Endothelial cell of umbilical vein (primary cell): ENCODE results near the gene DST. TPM values are rescaled to one million over a fixed set of nuclear protein-coding genes. Genes with fewer than 3 reads are reported as not detected.

Experiments
- BruUV-seq: library from RNA; stranded (reverse); fragments of 400-500 nt; replicated peaks from 2 replicates; lab custom pipeline; 2021; lab: Mats Ljungman, UMichigan
- CTCF ChIA-PET: fragments of 300-600, 350-600 bp; sonication (Branson Sonifier 250); formaldehyde crosslinking; loops from one replicate; lab custom pipeline; 2021; ENCODE audit warnings: antibody characterized with exemption, inconsistent platforms; lab: Charles Lee
- POLR2A ChIA-PET: fragments of 300-600, 350-600 bp; sonication (Branson Sonifier 250); formaldehyde crosslinking; loops from one replicate; lab custom pipeline; 2021; ENCODE audit warnings: antibody characterized with exemption, inconsistent platforms; lab: Charles Lee
- DNase-seq: peaks from one replicate; pipeline ENCODE4 v3.0.0-alpha.2; 2011; ENCODE audit warnings: low read depth, low spot score
- FAIRE-seq: peaks from 2 replicates; lab custom pipeline; 2011; peaks lifted over from hg19 to GRCh38; lab: Jason Lieb, UNC
- H2AFZ ChIP-seq: 2 replicates; pipeline ENCODE4 v1.6.0; 2012; ENCODE audit warnings: low read depth, low read length, control low read depth, inconsistent platforms
- H3K27ac ChIP-seq: 2 replicates; pipeline ENCODE4 v1.5.1; 2011; ENCODE audit warnings: low read depth, mild to moderate bottlenecking, control low read depth, low read length, moderate library complexity; ENCODE audit not compliant: insufficient read depth
- H3K27me3 ChIP-seq, 2 experiments: 2 replicates each; pipeline versions ENCODE4 v1.6.0 to v1.6.1; 2011; ENCODE audit warnings: low read length in 2 of 2, mixed read lengths in 1 of 2; ENCODE audit not compliant: control insufficient read depth in 2 of 2, insufficient read depth in 2 of 2
- H3K36me3 ChIP-seq, 2 experiments: 2 replicates in 1 of 2; 3 replicates in 1 of 2; pipeline ENCODE4 v1.5.1; 2011; ENCODE audit warnings: low read length in 2 of 2, mild to moderate bottlenecking in 1 of 2, moderate library complexity in 1 of 2; ENCODE audit not compliant: control insufficient read depth in 2 of 2, insufficient read depth in 2 of 2; ENCODE audit errors: extremely low read depth in 1 of 2
- H3K4me1 ChIP-seq: 3 replicates; pipeline ENCODE4 v1.5.1; 2011; ENCODE audit warnings: mild to moderate bottlenecking, low read length; ENCODE audit not compliant: control insufficient read depth, insufficient read depth; ENCODE audit errors: extremely low read depth
- H3K4me2 ChIP-seq: 2 replicates; pipeline ENCODE4 v1.6.1; 2011; ENCODE audit warnings: low read length, control low read depth, mixed read lengths; ENCODE audit not compliant: insufficient read depth
- H3K4me3 ChIP-seq, 3 experiments: fragments of 200-600 bp in 1 of 3; sonication (generic), shearing (Covaris generic) in 1 of 3; replicated peaks in 1 of 3; 2 replicates each; pipeline ENCODE4 v1.5.1; 2011 to 2016; ENCODE audit warnings: control low read depth in 3 of 3, low read length in 3 of 3, mild to moderate bottlenecking in 2 of 3, inconsistent platforms in 1 of 3, low read depth in 1 of 3, moderate library complexity in 1 of 3; ENCODE audit not compliant: insufficient read depth in 1 of 3
- H3K79me2 ChIP-seq: 2 replicates; pipeline ENCODE4 v1.6.0; 2012; ENCODE audit warnings: low read length, inconsistent platforms; ENCODE audit not compliant: control insufficient read depth, insufficient read depth
- H3K9ac ChIP-seq: replicated peaks from 2 replicates; pipeline ENCODE3; 2011; ENCODE audit warnings: low read length, control low read depth; ENCODE audit not compliant: insufficient read depth; ENCODE audit errors: extremely low read depth
- H3K9me1 ChIP-seq: replicated peaks from 3 replicates; pipeline ENCODE4 v1.6.0; 2011; ENCODE audit warnings: mild to moderate bottlenecking, low read length; ENCODE audit not compliant: control insufficient read depth, insufficient read depth; ENCODE audit errors: extremely low read depth
- H3K9me3 ChIP-seq: replicated peaks from 2 replicates; pipeline ENCODE4 v1.5.1; 2012; ENCODE audit warnings: low read length, inconsistent platforms; ENCODE audit not compliant: control insufficient read depth, insufficient read depth
- H4K20me1 ChIP-seq: replicated peaks from 2 replicates; pipeline ENCODE3; 2011; ENCODE audit warnings: mild to moderate bottlenecking, low read length; ENCODE audit not compliant: control insufficient read depth, insufficient read depth; ENCODE audit errors: extremely low read depth
- FOS ChIP-seq: IDR thresholded peaks from 2 replicates; pipeline ENCODE4 v1.6.1; 2011; ENCODE audit warnings: mild to moderate bottlenecking, low read length, moderate library complexity, borderline replicate concordance; ENCODE audit not compliant: insufficient read depth
- JUN ChIP-seq: IDR thresholded peaks from 2 replicates; pipeline ENCODE4 v1.6.1; 2011; ENCODE audit warnings: borderline replicate concordance, low read depth; ENCODE audit not compliant: insufficient read length, insufficient read depth
- POLR2AphosphoS5 ChIP-seq: IDR thresholded peaks from 2 replicates; pipeline ENCODE4 v1.6.1; 2012; ENCODE audit warnings: low read depth, mild to moderate bottlenecking, control low read depth, low read length, moderate library complexity; ENCODE audit not compliant: insufficient read depth
- dilution Hi-C: fragments of 300-500 bp; cut with MboI; formaldehyde crosslinking; loops from one replicate; pipeline ENCODE4 v1.15.0; 2019; ENCODE audit warnings: low sequenced_read_pairs; ENCODE audit not compliant: extremely low pct_ligation_motif_present
- intact Hi-C: fragments of 100-400 bp; cut with micrococcal nuclease; formaldehyde crosslinking; loops from one replicate; pipeline ENCODE4 v1.10.0; 2022
- polyA plus RNA-seq, 4 experiments: library from polyadenylated mRNA; depleted of rRNA in 3 of 4; stranded (reverse) in 3 of 4; unstranded in 1 of 4; fragments of >200 nt; gene quantifications; 2 replicates each; pipeline versions ENCODE4 v1.2.1 to v1.2.3, GENCODE V29; 2011 to 2012; ENCODE audit warnings: missing spikeins in 1 of 4
- total RNA-seq: library from RNA; stranded (reverse); gene quantifications from 2 replicates; pipeline ENCODE4 v1.2.3, GENCODE V29; 2021
- TF ChIP-seq, protein P1 (sequence below): IDR thresholded peaks from 2 replicates; pipeline ENCODE4 v1.6.1; 2011; ENCODE audit not compliant: insufficient read depth, insufficient read length

Gene DST
- total and polyA plus RNA-seq, 2 donors (not counting 3 experiments of a cell fraction or from before 2014, with no cell fraction given), result 62.3 to 253 TPM

GRCh38 chr6:56527934-56528333, 114.8 kb downstream of the DST start:
- Histone ChIP-seq H3K27ac (no peak overlapping the region), H3K4me2 (no peak overlapping the region), H3K9me1 (no peaks in the 10 kb centered on the region), H3K9ac (no peak overlapping the region), H3K4me1 (peaks cover 4% of the 10 kb centered on the region), H3K4me3 (no peak overlapping the region), H3K36me3 (peaks cover 7 to 23% of the 10 kb centered on the region in 2 experiments), H4K20me1 (no peaks in the 10 kb centered on the region), H3K9me3 (no peaks in the 10 kb centered on the region), H3K79me2 (no peaks in the 10 kb centered on the region), H2AFZ (no peak overlapping the region), H3K27me3 (no peaks in the 10 kb centered on the region)
- POLR2A ChIA-PET, result interaction anchor here (1.7 kb wide), 1 partner anchor 13 kb away, joined by 4 read pairs; no protein-coding TSS in a partner anchor
- TF ChIP-seq POLR2AphosphoS5 (no peak), JUN (no peak)
- TF ChIP-seq, protein P1, sequence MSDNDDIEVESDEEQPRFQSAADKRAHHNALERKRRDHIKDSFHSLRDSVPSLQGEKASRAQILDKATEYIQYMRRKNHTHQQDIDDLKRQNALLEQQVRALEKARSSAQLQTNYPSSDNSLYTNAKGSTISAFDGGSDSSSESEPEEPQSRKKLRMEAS, result no peak
- CTCF ChIA-PET, result interaction anchor here (0.6 to 4.1 kb wide), 9 partner anchors 11 to 171 kb away, joined by 3 to 11 read pairs (median 6); no protein-coding TSS in a partner anchor
- intact Hi-C loops, result loop anchor here (2.0 kb wide), 1 partner anchor 13 kb away; no protein-coding TSS in a partner anchor
- DNase-seq (no peak), FAIRE-seq (no peak)
- BruUV-seq, result TSS peak; percentile 55
- dilution Hi-C loops, result no loop called here

- FAIRE-seq, result no peak
- Histone ChIP-seq H3K27ac (no peak overlapping the region), H3K9me1 (no peaks in the 10 kb centered on the region), H3K9ac (no peak overlapping the region), H3K4me3 (no peak overlapping the region), H4K20me1 (no peaks in the 10 kb centered on the region), H3K4me1 (peaks cover 4% of the 10 kb centered on the region), H3K9me3 (no peaks in the 10 kb centered on the region), H2AFZ (no peak overlapping the region), H3K27me3 (no peaks in the 10 kb centered on the region), H3K36me3 (peaks cover 7 to 23% of the 10 kb centered on the region in 2 experiments), H3K4me2 (no peak overlapping the region), H3K79me2 (no peaks in the 10 kb centered on the region)
- intact Hi-C loops, result loop anchor here (2.0 kb wide), 1 partner anchor 14 kb away; no protein-coding TSS in a partner anchor
- TF ChIP-seq FOS, result no peak
- BruUV-seq, result no TSS peak
- dilution Hi-C loops, result no loop called here
- POLR2A ChIA-PET, result interaction anchor here (0.6 to 1.7 kb wide), 3 partner anchors 14 to 230 kb away, joined by 3 to 5 read pairs (median 4); no protein-coding TSS in a partner anchor
- no peak for DNase-seq
- CTCF ChIA-PET, result interaction anchor here (0.9 to 4.1 kb wide), 6 partner anchors 12 to 156 kb away, joined by 3 to 21 read pairs (median 6); no protein-coding TSS in a partner anchor
These were observed 115.7 kb downstream of the DST start for GRCh38 chr6:56526860-56527544.
